ENCODE results near the gene SPRR1A.

SPRR1A gene

GRCh38 chr1:152983743-152984142 lies at the start of gene SPRR1A:
TSS of gene SPRR1A (plus strand) at chr1:152984081. CDS start at chr1:152985231, 1,150 bp downstream.
- TF ChIP-seq TAF1 (IDR thresholded peaks at IDR 0.05; ENCODE audit: low read depth) (no peak), REST (IDR thresholded peaks at IDR 0.05; ENCODE audit: low read depth) (no peak), RAD21 (IDR thresholded peaks at IDR 0.05; ENCODE audit: low read depth) (no peak), ZBTB7A (IDR thresholded peaks at IDR 0.05; ENCODE audit: low read depth) (no peak), NFIC (IDR thresholded peaks at IDR 0.05) (no peak), CREB1 (IDR thresholded peaks at IDR 0.05; ENCODE audit: low read depth) (no peak)

- TF ChIP-seq CREB1 (IDR thresholded peaks at IDR 0.05; ENCODE audit: low read depth) = no peak
- no peak for TF ChIP-seq FOXM1 (IDR thresholded peaks at IDR 0.05; ENCODE audit: borderline replicate concordance, low read depth)
- no peak for TF ChIP-seq TEAD4 (IDR thresholded peaks at IDR 0.05)
- no peak for TF ChIP-seq CEBPB (IDR thresholded peaks at IDR 0.05)
- no peak for TF ChIP-seq RAD21 (IDR thresholded peaks at IDR 0.05; ENCODE audit: low read depth)
- no peak for TF ChIP-seq EP300 (IDR thresholded peaks at IDR 0.05; ENCODE audit: borderline replicate concordance)
- no peak for TF ChIP-seq REST (IDR thresholded peaks at IDR 0.05; ENCODE audit: low read depth)
- TF ChIP-seq EGR1 (IDR thresholded peaks at IDR 0.05) = no peak
- TF ChIP-seq USF1 (IDR thresholded peaks at IDR 0.05) = no peak
- TF ChIP-seq ZBTB7A (IDR thresholded peaks at IDR 0.05; ENCODE audit: low read depth) = no peak
- TF ChIP-seq TCF12 (IDR thresholded peaks at IDR 0.05; ENCODE audit: low read depth) = no peak
Observed at GRCh38 chr1:152940614-152941013, 43.3 kb upstream of the SPRR1A start.

GRCh38 chr1:152941037-152941711 lies 42.7 kb upstream of the SPRR1A start:
- no peak for TF ChIP-seq CEBPB (IDR thresholded peaks at IDR 0.05)

GRCh38 chr1:152942161-152942560 lies 41.7 kb upstream of the SPRR1A start:
- no peak for TF ChIP-seq TCF12 (IDR thresholded peaks at IDR 0.05; ENCODE audit: low read depth)
- TF ChIP-seq EP300 (IDR thresholded peaks at IDR 0.05; ENCODE audit: borderline replicate concordance) = no peak
- no peak for TF ChIP-seq EGR1 (IDR thresholded peaks at IDR 0.05)
- TF ChIP-seq FOXM1 (IDR thresholded peaks at IDR 0.05; ENCODE audit: borderline replicate concordance, low read depth) = no peak
- TF ChIP-seq YY1 (IDR thresholded peaks at IDR 0.05; ENCODE audit: low read depth) = no peak
- TF ChIP-seq NFIC (IDR thresholded peaks at IDR 0.05) = no peak
- no peak for TF ChIP-seq ZBTB7A (IDR thresholded peaks at IDR 0.05; ENCODE audit: low read depth)
- TF ChIP-seq TAF1 (IDR thresholded peaks at IDR 0.05; ENCODE audit: low read depth) = no peak
- TF ChIP-seq TEAD4 (IDR thresholded peaks at IDR 0.05) = no peak
- no peak for TF ChIP-seq REST (IDR thresholded peaks at IDR 0.05; ENCODE audit: low read depth)
- TF ChIP-seq CEBPB (IDR thresholded peaks at IDR 0.05) = no peak
- no peak for TF ChIP-seq RAD21 (IDR thresholded peaks at IDR 0.05; ENCODE audit: low read depth)
- no peak for TF ChIP-seq CREB1 (IDR thresholded peaks at IDR 0.05; ENCODE audit: low read depth)
- no peak for TF ChIP-seq MAX (IDR thresholded peaks at IDR 0.05)
- no peak for TF ChIP-seq USF1 (IDR thresholded peaks at IDR 0.05)

GRCh38 chr1:152946248-152946647 lies 37.6 kb upstream of the SPRR1A start:
- TF ChIP-seq CREB1 (IDR thresholded peaks at IDR 0.05; ENCODE audit: low read depth) = no peak
- no peak for TF ChIP-seq USF1 (IDR thresholded peaks at IDR 0.05)
- TF ChIP-seq TAF1 (IDR thresholded peaks at IDR 0.05; ENCODE audit: low read depth) = no peak
- no peak for TF ChIP-seq FOXM1 (IDR thresholded peaks at IDR 0.05; ENCODE audit: borderline replicate concordance, low read depth)
- no peak for TF ChIP-seq TCF12 (IDR thresholded peaks at IDR 0.05; ENCODE audit: low read depth)
- TF ChIP-seq EP300 (IDR thresholded peaks at IDR 0.05; ENCODE audit: borderline replicate concordance) = no peak
